Islet of Langerhans (tissue), 1 donor: ENCODE results near the gene MLPH.

ENCODE experiments used
- FAIRE-seq: peaks from one replicate; lab custom pipeline; 2011; peaks lifted over from hg19 to GRCh38; lab: Jason Lieb, UNC

The MLPH gene

DNA sequence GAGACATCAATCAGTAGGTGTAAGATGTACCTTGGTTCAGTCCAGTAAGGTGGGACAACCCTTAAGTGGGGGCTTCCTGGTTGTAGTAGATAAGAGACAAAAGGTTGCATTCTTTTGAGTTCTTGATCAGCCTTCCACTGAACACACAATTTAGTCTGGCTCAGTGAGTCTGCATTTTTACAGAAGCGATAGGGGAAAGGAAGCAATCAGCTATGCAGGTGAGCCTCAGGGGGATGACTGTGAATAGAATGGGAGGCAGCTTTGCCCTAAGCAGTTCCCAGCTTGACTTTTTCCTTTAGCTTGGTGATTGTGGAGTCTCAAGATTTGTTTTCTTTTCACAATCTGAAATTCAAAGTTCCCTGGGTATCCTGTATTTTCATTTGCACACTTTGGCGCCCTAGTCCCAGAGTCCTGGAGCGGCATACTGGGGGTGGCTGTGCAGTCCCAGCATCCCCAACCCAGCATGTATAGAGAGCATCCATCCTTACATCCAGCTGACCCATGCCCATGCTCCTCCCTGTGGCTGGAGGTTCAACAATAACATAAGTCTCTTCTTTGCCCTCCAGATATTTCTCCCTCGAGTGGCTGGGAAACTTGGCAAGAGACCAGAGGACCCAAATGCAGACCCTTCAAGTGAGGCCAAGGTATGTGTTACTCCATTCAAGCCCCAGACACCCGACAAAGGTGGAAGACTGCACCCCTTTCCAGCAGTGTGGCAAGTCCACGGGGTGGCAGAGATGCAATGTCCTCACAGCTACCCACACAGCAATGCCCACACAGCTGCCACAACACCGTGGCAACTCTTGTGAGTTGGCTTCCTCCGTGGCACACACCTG lies 59.2 kb downstream of the MLPH start:
- FAIRE-seq: no peak

DNA sequence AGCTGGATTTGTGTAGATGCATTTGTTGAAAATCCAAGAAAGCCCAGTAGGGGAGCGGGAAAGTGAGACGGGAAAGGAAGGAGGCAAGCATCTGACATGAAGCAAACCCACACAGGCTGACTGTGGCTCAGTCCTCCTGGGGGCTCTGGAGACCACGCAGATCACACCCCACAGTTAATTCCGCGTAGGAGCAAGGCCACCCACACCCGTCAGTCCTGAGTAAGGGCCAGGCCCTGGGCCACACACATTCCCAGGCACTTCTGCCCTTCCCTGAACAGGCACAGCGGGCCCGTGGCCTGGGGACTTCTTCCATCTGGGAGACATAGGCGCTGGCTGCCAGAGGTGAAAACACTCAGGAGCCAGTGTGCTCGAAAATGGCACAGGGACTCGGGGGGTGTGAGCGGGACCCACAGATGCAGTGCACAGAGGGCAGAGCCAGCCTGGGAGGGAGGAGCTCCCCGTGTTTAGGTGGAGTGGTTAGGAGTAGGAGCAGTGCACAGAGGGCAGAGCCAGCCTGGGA lies 59.9 kb downstream of the MLPH start:
- FAIRE-seq: no peak

DNA sequence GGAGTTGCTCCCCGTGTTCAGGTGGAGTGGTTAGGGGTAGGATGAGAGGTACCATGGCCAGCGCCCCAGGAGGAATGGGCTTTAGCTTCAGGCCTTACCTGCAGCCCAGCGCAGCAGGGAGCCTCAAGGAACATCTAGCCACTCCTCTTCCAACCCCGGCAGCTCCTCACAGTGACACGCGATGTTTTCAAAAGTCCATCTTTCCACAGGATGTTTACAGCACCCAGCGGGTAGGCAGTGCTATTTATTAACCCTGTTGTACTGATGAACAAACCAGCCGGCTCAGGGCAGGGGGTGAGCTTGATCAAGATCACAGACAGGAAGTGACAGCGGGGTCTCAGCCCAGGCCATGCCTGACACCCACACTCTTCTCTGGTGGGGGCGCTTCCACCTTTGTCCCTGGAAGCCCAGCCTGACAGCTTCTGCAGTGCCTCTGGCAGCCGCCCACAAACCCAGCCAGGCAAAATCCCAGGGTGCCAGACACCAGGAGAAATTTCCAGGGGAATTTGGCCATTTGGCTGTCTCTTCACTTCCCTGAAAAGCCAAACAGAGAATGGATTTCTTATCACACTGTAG lies 60.9 kb downstream of the MLPH start:
- FAIRE-seq: no peak

DNA sequence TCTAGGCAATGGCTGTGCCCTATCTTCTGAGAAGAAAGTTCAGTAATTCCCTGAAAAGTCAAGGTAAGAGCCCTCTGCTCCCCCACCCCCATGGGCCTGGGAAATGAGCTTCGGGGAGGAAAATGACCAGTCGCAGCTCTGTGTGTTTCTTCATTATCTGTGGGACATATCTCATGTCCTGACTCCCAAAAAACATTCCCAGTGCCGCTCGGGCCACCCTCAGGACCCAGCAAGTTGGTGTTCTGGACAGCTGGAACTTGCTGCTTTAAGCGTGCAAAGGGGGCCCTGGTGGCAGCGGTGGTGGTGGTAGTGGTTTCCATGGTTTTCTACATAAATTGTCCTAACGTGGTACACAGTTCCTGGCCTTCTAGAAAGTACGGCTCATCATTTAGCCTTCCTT lies 62.2 kb downstream of the MLPH start:
- FAIRE-seq: no peak

DNA sequence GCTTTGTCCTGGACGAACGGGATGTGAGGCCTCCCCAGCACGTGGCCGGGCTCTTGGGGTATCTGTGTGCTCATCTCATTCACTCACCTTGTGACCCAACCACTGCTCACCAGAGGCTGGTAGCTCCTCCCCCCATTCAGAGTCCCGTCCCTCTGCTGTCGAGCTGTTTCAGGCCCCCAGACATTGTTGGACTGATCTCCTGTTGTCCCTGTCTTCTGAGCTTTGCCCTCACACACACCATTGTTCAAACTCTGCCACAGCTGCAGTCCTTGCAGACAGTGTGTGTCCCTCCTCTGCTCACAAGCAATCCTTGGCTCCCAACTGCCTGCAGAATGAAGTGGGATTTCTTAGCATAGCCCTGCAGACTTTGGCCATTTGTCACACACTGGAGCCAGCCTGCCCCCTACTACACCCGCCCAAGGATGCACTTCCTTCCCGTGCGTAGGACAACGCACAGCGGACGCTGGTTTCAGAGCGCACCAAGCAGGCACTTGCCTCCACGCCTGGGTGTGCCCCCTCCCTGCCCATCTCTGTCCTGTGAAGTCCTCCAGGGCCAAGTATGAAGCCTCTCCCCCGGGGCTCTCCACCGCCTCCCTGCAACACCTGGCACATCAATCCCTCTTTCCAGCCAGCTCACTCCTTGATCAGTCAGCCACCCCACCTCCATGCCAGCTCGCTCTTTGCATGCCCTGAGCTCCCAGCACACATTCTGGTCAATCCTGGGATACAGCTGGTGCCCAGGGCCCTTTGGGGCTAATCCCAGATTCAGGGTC lies 62.8 kb downstream of the MLPH start:
- no peak for FAIRE-seq

DNA sequence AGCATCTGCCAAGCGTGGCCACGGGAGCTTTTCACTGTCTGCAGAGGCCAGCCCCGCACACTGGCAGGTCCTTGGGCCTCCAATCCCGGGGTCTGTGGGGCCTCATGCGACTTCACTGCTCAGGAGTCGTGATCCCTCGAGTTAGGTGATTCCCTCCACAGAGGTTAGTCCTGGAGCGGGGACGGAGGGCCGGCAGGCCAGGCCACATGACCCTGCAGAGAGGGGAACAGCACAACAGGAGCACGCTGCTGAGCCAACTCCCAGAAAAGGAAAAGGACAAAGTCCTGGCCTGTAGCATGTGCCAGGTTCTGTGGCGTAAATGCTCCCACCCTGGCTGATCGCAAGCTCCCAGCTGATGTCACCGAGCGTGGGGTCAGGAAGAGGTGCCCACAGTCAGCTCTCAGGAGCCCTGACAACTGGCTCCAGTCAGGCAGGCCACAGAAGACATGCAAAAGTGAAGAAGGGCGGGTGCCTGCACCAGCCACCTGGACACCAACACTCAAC lies 64.1 kb downstream of the MLPH start:
- no peak for FAIRE-seq

DNA sequence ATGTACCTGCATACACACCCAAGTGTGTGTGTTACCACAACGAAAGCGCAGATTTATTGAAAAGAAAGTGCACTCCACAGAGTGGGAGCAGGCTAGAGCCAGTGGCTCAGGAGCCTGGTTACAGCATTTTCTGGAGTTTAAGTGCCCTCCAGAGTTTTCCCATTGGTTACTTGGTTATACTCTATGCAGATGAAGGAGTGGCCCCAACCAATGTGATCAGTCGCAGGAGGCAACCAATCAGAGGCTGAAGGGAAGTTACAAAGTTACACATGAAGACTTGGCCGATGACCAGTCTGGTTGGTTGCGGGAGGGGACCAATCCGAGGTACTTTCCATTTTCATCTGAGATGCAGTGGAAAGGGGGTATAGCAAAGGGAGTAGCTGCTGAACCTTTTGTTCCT lies 65.9 kb downstream of the MLPH start:
- no peak for FAIRE-seq

DNA sequence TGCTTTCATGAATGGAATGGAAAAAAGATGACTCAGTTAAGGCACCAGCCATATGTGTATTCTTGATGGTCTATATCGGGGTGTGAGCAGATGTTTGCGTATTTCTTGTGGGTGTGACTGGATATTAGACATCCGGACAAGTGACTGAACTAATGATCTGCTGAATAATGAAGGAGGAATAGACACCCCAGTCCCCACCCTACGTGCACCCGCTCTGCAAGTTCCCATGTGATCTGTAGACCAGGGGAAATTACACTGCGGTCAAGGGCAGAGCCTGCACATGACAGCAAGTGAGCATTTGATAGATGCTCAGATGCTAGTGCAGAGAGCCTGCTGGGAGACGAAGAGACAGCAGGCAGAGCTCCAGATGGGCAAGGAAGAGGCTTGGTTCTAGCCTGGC lies 66.9 kb downstream of the MLPH start:
- no peak for FAIRE-seq

DNA sequence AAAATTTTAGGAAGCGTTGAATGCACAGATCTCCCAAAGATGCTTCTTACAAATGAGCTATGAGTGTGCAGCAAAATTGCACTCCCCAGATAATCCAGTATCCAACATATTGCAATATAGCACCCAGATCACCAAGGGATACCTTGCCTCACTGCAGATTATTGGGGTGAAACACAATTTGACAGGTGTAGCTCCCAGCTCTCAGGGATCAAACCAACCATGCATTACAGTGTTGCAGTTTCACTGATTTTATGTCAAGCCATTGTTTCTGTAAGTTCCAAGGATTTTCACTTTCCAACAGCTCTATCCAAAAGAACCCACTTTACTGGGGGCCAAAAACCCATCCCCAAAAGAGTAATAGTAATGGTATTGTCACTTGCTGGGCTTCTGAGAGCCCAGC lies 68.5 kb downstream of the MLPH start:
- no peak for FAIRE-seq

DNA sequence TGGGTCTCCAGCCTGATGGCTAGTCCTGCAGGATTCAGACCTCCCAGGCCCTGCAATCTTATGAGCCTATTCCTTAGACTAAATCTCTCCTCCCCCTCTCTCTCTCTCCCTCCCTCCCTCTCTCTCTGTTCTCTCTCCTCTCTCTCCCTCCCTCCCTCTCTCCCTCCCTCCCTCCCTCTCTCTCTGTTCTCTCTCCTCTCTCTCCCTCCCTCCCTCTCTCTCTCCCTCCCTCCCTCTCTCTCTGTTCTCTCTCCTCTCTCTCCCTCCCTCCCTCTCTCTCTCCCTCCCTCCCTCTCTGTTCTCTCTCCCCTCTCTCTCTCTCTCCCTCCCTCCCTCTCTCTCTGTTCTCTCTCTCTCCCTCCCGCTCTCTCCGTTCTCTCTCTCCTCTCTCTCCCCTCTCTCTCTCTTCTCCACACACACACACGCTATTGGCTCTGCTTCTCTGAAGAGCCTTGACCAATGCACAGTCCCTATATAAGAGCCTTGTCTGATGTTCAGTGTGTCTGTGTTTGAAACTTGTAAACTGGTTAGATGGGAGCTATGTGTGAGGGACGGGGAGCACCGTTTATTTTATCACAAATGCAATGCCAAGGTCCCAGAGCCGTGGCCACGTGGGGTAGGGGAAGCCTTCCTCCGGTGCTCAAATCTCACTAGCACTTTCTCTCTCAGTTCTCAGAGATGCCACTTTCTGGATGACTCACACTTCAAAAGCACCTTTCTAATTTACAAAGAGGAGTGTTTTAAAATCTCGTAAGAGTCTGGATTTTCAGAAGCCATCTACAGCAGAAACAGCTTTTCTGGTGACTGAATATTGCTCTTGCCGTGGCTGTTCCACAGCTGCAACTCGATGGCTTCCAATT lies 70.0 kb downstream of the MLPH start:
- no peak for FAIRE-seq

DNA sequence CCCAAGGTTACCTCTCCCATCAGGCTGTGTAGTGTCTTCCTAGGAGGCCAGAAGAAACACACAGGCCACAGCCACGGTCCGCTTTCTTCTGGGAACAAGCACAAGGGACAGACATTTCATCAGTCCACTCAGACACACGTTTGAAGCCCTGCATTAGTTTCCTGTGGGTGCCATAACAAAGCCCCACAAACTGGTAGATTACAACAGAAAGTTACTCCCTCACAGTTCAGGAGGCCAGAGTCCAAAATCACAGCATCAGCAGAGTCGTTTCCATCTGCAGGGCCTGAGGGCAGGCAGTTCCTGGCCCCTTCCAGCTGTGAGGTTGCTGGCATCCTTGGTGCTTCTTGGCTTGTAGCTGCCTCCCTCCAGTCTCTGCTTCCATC lies 70.6 kb downstream of the MLPH start:
- FAIRE-seq: no peak

DNA sequence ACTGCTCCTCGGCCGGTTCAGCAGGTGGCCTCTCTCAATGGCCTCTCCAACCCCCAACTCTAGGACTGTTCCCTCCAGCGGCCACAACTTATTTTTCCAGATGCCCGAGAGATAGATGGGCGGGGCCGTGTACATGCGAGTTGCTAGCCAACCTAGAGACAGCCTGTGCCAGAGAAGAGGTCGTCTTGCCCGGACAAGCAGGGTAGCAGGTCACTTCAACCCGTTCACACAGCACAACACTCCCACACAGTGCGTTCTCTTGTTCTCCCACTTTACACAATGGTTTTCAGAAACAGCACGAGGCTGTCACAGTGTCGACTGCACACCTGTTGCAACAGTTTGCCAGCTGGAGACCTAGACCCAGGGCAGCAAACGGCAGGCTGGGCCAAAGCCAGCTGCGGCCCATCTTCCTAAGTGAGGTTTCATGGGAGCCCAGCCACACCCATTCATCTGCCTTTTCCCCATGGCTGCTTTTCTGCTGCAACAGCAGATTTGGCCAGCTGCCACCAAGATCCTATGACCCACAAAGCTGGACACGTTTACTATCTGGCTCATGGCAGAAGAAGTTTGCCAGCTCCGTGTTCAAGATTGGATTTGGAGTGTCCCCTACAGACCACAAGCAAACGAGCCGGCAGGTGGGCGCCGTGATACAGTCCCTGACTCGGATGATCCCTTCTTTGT lies 72.0 kb downstream of the MLPH start:
- no peak for FAIRE-seq

DNA sequence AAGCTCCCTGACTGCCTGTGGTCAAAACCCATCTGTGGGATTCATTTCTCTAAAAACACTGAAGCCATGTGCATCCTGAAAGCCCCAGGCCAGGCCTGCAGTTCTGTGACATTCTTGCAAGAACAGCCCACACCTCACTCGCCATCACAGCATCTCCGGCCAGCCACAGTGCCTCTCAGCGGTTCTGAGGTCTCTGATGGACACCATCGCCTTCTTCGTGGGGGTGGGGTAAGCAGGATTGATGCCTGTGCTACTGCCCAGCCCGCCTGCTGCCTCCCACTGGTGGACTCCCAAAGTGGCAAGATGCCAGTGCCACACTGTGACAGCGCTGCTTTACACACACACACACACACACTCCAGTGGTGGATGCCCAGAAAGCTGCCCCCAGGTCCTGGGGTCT lies 74.2 kb downstream of the MLPH start:
- no peak for FAIRE-seq

DNA sequence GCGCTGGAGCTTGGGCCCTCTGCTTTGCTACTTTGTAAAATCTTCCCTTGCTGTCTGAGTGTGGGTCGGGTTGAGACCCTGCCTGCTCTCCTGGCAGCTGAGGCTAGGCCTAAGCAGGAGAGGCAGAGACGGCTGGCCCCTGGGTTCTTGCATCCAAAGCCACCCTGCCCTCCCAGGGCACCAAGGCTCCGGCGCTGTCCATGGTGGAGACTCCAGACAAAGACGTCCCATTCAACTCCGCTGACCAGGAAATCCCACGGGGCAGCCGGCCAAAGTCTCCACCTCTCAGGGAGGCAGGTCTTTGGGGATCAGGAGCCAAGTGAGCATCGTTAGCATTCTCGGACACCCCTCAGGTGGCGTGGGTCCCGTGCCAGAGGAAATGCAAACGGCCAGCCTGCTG lies 76.8 kb downstream of the MLPH start:
- no peak for FAIRE-seq

DNA sequence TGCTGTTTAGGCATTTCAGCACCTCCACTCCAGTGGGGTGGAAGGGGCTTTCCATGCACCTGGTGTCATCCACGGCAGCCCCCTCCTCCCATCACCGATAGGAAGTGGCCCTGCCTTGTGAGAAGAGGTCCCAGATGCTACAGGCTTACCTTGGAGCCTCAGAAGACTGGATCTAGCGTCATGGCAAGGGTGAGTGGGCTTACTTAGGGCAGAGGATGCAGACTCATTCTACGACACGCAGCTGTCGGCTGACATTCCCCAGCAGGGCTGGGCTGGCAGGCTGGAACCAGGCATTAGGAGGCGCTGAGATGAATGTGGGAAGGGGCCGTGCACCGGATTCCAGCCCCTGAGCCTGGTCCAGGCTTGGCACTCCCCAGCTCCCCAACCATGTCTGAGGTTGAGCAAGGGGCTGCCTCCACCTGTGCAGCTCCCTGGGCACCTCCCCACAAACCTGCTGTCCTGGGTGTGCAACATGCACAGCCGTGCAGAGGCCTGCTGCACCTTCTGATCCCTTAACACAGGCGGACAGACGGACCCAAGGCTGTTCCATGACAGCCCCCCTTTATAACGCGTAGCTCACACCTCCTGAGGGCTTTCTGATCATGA lies 77.6 kb downstream of the MLPH start:
- no peak for FAIRE-seq

DNA sequence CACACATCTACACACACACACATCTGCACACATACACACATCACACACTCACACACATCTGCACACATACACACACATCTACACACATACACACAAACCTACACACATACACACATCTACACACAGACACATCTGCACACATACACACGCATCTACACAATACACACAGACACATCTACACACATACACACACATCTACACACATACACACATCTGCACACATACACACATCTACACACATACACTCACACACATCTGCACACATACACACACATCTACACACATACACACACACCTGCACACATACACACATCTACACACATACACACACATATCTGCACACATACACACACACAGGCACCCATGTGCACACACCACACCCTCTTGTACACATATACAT lies 78.9 kb downstream of the MLPH start:
- no peak for FAIRE-seq

DNA sequence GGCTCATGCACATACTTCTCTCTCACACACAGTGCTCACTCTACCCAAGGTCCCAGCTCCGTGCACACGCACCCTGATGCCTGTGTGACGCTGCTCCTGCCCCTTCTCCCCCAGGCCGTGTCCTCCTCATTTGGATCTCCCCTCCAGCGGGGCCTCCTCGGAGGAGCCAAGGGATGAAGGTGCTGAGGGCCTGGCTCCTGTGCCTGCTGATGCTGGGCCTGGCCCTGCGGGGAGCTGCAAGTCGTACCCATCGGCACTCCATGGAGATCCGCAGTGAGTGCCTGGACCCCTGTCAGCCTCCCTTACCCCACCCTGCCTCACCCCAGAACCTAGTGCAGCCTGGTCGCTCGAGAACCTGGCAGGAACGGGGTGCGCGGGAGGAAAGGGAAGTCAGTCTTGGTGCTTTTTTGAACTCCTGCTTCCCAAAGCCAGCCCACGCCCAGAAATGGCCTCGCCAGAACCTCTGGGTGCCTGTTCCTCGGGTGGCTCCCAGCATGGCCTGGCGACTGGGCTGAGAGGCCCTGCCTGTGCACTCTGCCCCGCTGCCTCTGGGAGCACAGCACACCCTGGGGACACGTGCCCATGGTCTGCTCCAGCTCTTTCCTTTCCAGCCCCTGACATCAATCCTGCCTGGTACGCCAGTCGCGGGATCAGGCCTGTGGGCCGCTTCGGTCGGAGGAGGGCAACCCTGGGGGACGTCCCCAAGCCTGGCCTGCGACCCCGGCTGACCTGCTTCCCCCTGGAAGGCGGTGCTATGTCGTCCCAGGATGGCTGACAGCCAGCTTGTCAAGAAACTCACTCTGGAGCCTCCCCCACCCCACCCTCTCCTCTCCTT lies 79.6 kb downstream of the MLPH start, which contains the start of gene PRLH:
Gene PRLH (plus strand): TSS at position 174 of the 835 bp plus-strand sequence. CDS start 0 bp downstream, at position 174.
- FAIRE-seq: no peak

DNA sequence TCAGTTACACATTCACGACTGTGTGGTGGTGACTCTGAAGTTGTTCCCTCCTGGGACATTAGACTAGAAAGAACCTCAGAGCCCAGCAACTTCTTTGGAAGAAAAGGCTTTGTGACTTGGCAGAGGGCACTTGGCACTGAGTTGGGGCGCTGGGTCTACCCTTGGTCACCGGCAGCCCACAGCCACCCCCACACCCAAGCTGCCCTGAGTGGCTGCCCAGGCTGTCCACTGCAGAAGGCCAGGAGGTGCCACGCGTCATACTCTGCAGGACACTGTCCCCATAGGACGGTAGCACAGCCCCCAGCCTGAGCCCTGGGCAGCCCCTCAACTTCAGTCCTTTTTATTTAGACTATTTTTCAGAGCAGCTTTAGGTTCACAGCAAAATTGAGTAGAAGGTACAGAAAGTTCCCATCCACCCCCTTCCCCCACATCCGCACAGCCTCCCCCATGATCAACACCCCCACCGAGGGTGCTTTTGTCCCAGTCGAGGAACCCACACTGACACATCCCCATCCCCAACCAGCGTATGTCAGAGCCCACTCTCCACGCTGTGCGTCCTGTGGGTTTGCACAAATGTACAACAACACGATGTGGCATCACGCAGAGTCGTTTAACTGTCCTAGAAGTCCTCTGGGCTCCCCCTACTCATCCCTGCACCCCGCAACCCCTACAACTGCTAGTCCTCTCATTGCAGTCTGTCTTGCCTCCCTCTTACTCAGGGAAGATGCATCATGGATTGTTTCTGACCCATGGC lies 80.4 kb downstream of the MLPH start:
- no peak for FAIRE-seq

DNA sequence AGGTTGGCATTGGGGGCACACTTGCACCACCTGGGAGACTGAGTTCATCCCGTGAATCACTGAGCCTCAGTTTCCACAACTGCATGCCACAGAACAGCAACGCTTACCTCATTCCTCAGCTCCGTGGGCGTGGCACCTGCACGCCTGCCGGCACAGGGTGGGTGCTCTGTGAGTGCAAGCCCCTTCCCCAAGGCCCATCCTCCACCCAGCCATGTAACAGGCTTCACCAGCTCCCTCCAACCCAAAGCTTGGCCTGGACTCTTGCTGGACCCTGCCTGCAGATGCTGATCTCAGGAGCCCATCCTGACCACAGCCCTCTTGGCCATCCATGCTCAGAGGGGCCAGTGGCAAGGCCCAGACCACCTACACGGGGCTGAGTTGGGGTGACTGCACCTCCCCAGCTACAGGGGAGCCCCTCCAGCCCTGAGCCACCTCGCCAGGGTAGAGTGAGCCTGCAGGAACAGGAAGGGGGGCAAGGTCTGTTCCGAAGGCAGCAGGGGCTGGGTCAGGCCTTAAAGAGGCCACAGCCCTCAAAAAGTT lies 81.1 kb downstream of the MLPH start:
- FAIRE-seq: no peak
